ENCODE measurements around the gene ZBED4. TPM values are rescaled to one million over a fixed set of nuclear protein-coding genes. Genes with fewer than 3 reads are reported as not detected.
"Not testable (repeated sequence)": the region's sequence is repeated elsewhere in the genome, so short reads cannot be mapped to it uniquely, and the experiment has no call there.

ZBED4 gene
- polyA plus RNA-seq, 1 experiment = 6.3 TPM

DNA sequence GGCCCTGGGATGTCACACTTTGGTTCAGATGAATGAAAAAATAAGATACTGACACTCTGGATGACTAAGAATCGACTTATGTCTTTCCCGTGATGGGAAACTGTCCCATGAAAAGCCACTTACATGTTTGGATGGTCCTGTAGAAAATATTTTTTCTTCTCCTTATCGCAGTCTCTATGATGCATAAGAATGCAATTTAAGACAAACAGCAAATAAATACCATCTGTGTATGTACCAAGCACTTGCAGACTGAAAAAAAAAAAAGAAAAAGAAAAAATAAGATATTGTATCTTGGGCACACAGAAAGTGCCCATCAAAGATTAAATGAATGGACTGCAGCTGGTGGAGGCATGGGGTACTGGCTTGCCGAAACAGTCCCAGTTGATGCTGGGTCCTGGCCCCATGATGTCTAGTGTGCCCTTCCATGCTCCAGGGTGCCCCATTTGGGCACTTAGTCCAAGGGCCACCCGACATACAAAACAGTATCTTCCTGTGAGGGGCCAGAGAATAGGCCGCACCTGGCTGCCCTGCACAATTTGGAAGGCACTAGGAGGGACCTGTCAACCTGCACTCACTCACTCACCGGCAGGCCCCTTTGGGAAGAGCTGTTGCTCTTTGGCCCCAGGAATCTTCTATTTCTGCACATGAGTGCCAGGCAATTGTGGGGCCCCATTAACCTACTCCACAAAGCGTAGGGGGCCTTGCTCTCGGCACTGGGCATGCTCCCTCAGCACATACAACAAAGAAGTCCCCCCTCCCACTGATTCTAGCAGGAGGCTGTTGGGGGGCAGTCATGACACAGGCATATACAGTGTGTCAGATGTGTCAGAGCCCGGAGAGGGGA, 2.5 kb upstream of the ZBED4 start:
- TF ChIP-seq CTCF (IDR thresholded peaks at IDR 0.05; ENCODE audit: low read depth, low read length) = no peak
- H3K27ac ChIP-seq (ENCODE audit: low read depth, low read length) = no peak overlapping the region
- H3K4me3 ChIP-seq (ENCODE audit: low read depth, low read length) = no peak overlapping the region
- H3K9me3 ChIP-seq (ENCODE audit: control insufficient read depth, insufficient read depth, low read length) = peaks cover 5% of the 10 kb centered on the region; the same call in 1 of the 2 replicates
- no peak for DNase-seq (ENCODE audit: low read depth, low spot score)
- ChIA-PET CTCF (no interaction called here), POLR2A (no interaction called here)
- H3K27me3 ChIP-seq (ENCODE audit: control insufficient read depth, insufficient read depth, low read length) = peaks cover 46% of the 10 kb centered on the region

GRCh38 chr22:49852568-49852897, 1.1 kb upstream of the ZBED4 start:
- Histone ChIP-seq H3K4me3 (ENCODE audit: low read depth, low read length) (peak overlapping the region; percentile 75), H3K27ac (ENCODE audit: low read depth, low read length) (peak overlapping the region; percentile 80), H3K27me3 (ENCODE audit: control insufficient read depth, insufficient read depth, low read length) (peaks cover 36% of the 10 kb centered on the region)
- CTCF ChIA-PET; DNase-seq (ENCODE audit: low read depth, low spot score); H3K9me3 ChIP-seq (ENCODE audit: control insufficient read depth, insufficient read depth, low read length); POLR2A ChIA-PET: not testable (repeated sequence)

DNA sequence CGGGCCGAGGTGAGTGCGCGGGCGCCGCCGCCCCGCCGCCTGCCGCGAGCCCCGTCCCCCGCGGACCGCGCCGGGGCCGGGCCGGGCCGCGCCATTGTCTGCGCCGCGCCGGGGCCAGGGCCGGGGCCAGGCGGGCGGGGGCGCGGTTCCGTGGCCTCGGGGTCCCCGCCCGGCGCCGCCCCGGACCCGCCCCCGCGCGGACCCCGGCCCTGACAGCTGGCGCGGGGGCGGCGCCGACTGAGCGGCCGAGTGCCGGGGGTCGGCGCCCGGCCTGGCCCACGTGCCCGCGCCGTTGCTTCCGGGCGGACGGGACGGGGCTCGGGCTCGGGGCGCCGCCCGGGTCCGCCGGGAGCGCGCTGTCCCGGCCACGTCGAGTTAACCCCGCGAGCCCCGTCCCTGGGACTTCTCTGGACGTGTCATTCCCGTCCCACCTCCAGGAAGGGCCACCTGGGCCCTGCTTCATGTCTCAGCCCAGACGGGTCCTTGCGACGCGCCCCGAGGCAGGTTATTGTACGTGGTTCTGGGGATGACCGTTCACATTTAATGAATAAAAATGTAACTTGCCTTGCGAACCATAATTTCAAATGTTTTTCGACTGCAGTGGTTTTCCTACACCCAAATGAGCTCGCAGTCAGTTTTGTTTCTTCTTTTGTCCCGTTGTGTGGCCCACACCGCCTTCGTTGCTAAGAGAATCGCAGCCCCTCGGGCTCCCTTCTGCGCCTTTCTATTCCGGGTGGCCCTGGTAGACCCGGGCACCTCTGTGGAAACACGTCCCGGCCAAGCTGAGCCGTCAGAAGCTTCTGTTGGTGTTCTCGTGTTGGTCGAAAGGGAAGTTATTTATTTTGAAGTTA, 562 bp downstream of the ZBED4 start:
- TF ChIP-seq CTCF (IDR thresholded peaks at IDR 0.05; ENCODE audit: low read depth, low read length) = no peak
- H3K27ac ChIP-seq (ENCODE audit: low read depth, low read length) = peak overlapping the region; percentile 57
- H3K4me3 ChIP-seq (ENCODE audit: low read depth, low read length) = peak overlapping the region; percentile 86
- DNase-seq (ENCODE audit: low read depth, low spot score) = no peak
- H3K27me3 ChIP-seq (ENCODE audit: control insufficient read depth, insufficient read depth, low read length) = peaks cover 21% of the 10 kb centered on the region
- no peaks in the 10 kb centered on the region; the same call in 1 of the 2 replicates for H3K9me3 ChIP-seq (ENCODE audit: control insufficient read depth, insufficient read depth, low read length)
- CTCF ChIA-PET = interaction anchor here (1.1 kb wide), 1 partner anchor 34 kb away, joined by 3 read pairs; no protein-coding TSS in a partner anchor
- POLR2A ChIA-PET = interaction anchor here (0.8 kb wide), 1 partner anchor 108 kb away, joined by 3 read pairs; no protein-coding TSS in a partner anchor

GRCh38 chr22:49855251-49855911, 1.7 kb downstream of the ZBED4 start:
- Histone ChIP-seq H3K9me3 (ENCODE audit: control insufficient read depth, insufficient read depth, low read length) (no peaks in the 10 kb centered on the region; the same call in 1 of the 2 replicates), H3K27me3 (ENCODE audit: control insufficient read depth, insufficient read depth, low read length) (peaks cover 10% of the 10 kb centered on the region), H3K4me3 (ENCODE audit: low read depth, low read length) (peak overlapping the region; percentile 86), H3K27ac (ENCODE audit: low read depth, low read length) (no peak overlapping the region)
- no peak for TF ChIP-seq CTCF (IDR thresholded peaks at IDR 0.05; ENCODE audit: low read depth, low read length)
- CTCF ChIA-PET = interaction anchor here (0.5 to 1.1 kb wide), 3 partner anchors 32 to 224 kb away, joined by 3 to 6 read pairs (median 4); no protein-coding TSS in a partner anchor
- POLR2A ChIA-PET = interaction anchor here (0.8 to 1.6 kb wide), 2 partner anchors 27 to 107 kb away, joined by 3 to 4 read pairs; no protein-coding TSS in a partner anchor
- no peak for DNase-seq (ENCODE audit: low read depth, low spot score)

DNA sequence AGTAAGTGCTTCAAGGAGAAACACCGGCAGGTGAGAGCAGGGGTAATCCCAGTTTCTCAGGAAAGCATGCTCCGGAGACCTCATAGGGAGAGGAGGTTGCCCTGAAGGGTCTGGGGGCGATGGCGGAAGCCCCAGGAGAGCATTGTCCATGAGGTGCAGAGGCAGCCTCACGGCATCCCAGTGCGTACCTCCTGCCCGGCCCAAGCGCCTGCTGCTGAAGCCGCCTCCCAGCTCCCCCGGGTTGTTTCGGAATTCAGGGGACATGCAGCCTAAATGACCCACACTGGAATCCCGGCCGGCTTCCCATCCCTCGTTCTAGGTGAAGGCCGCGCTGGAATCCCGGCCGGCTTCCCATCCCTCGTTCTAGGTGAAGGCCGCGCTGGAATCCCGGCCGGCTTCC, 2.7 kb downstream of the ZBED4 start:
- peaks cover 2% of the 10 kb centered on the region for H3K27me3 ChIP-seq (ENCODE audit: control insufficient read depth, insufficient read depth, low read length)
- H3K27ac ChIP-seq (ENCODE audit: low read depth, low read length) = no peak overlapping the region
- ChIA-PET CTCF (no interaction called here), POLR2A (interaction anchor here (1.6 kb wide), 1 partner anchor 26 kb away, joined by 4 read pairs; no protein-coding TSS in a partner anchor)
- no peak overlapping the region for H3K4me3 ChIP-seq (ENCODE audit: low read depth, low read length)
- H3K9me3 ChIP-seq (ENCODE audit: control insufficient read depth, insufficient read depth, low read length) = no peaks in the 10 kb centered on the region
- no peak for TF ChIP-seq CTCF (IDR thresholded peaks at IDR 0.05; ENCODE audit: low read depth, low read length)
- no peak for DNase-seq (ENCODE audit: low read depth, low spot score)

Measured in AG04450 (cell line).